Measurements from ENCODE around the gene CDNF. TPM values are rescaled to one million over a fixed set of nuclear protein-coding genes. Genes with fewer than 3 reads are reported as not detected.

Gene CDNF
- total RNA-seq, 6 experiments from 2014 or later: 0.52 to 1.5 (median 0.97) TPM

GRCh38 chr10:14774797-14775196 lies 63.0 kb downstream of the CDNF start, which contains the start of gene FAM107B:
FAM107B (minus strand) TSS chr10:14774897; CDS start chr10:14774663, 234 bp downstream.
- no peak for DNase-seq
- peaks cover 15% of the 10 kb centered on the region for H3K27me3 Mint-ChIP-seq (ENCODE audit: insufficient read depth)

GRCh38 chr10:14774214-14774580 lies 63.6 kb downstream of the CDNF start:
- TF ChIP-seq CTCF (IDR thresholded peaks at IDR 0.05): no peak
- Mint-ChIP-seq H3K9me3 (no peaks in the 10 kb centered on the region), H3K27me3 (ENCODE audit: insufficient read depth) (peaks cover 15% of the 10 kb centered on the region), H3K4me3 (no peak overlapping the region), H3K27ac (no peak overlapping the region), H3K4me1 (ENCODE audit: low read depth) (peaks cover 13% of the 10 kb centered on the region), H3K36me3 (ENCODE audit: low read depth) (peaks cover 5% of the 10 kb centered on the region; the same call in 1 of the 2 replicates)
- DNase-seq: no peak

More at GRCh38 chr10:14774797-14775196, 63.0 kb downstream of the CDNF start, which contains the start of gene FAM107B:
- no peak for TF ChIP-seq CTCF (IDR thresholded peaks at IDR 0.05)
- H3K4me1 Mint-ChIP-seq (ENCODE audit: low read depth): peaks cover 19% of the 10 kb centered on the region
- H3K36me3 Mint-ChIP-seq (ENCODE audit: low read depth): 0 out of 2 replicates have a peak, but pooled peaks cover 2% of the 10 kb centered on the region
- H3K4me3 Mint-ChIP-seq: no peak within 1 kb of the TSS
- no peaks in the 10 kb centered on the region for H3K9me3 Mint-ChIP-seq
- H3K27ac Mint-ChIP-seq: no peak within 1 kb of the TSS

- DNase-seq: no peak
- Mint-ChIP-seq H3K9me3 (no peaks in the 10 kb centered on the region), H3K27me3 (ENCODE audit: insufficient read depth) (peaks cover 15% of the 10 kb centered on the region), H3K36me3 (ENCODE audit: low read depth) (peaks cover 5% of the 10 kb centered on the region; the same call in 1 of the 2 replicates), H3K27ac (no peak overlapping the region), H3K4me3 (no peak overlapping the region), H3K4me1 (ENCODE audit: low read depth) (peaks cover 8% of the 10 kb centered on the region)
- TF ChIP-seq CTCF (IDR thresholded peaks at IDR 0.05): peak; percentile 53
These were observed 64.2 kb downstream of the CDNF start for GRCh38 chr10:14773551-14774213.

- Mint-ChIP-seq H3K4me1 (ENCODE audit: low read depth) (no peaks in the 10 kb centered on the region), H3K27me3 (ENCODE audit: insufficient read depth) (peaks cover 15% of the 10 kb centered on the region), H3K9me3 (no peaks in the 10 kb centered on the region), H3K27ac (no peak overlapping the region), H3K36me3 (ENCODE audit: low read depth) (peaks cover 5% of the 10 kb centered on the region; the same call in 1 of the 2 replicates), H3K4me3 (no peak overlapping the region)
- TF ChIP-seq CTCF (IDR thresholded peaks at IDR 0.05): no peak
- no peak for DNase-seq
These were observed 65.4 kb downstream of the CDNF start for GRCh38 chr10:14772399-14772798.

GRCh38 chr10:14770927-14771326 lies 66.9 kb downstream of the CDNF start:
- H3K27ac Mint-ChIP-seq: no peak overlapping the region
- no peak for DNase-seq
- H3K4me3 Mint-ChIP-seq: no peak overlapping the region
- H3K27me3 Mint-ChIP-seq (ENCODE audit: insufficient read depth): peaks cover 24% of the 10 kb centered on the region
- no peak for TF ChIP-seq CTCF (IDR thresholded peaks at IDR 0.05)
- no peaks in the 10 kb centered on the region for H3K9me3 Mint-ChIP-seq
- H3K36me3 Mint-ChIP-seq (ENCODE audit: low read depth): peaks cover 5% of the 10 kb centered on the region; the same call in 1 of the 2 replicates
- no peaks in the 10 kb centered on the region for H3K4me1 Mint-ChIP-seq (ENCODE audit: low read depth)

Other genes with a start within 250 kb of the CDNF start
- 10 to 100 TPM; 18.7 to 43.8 (median 40.0) TPM for gene FAM107B, start 63.1 kb downstream of the CDNF start, total RNA-seq (2021; fragmentation: NEBNext Ultra II Directional; extraction: Animal tissue kit (Norgen Biotek cat#: 25700))
- gene HSPA14, start 269 bp upstream of the CDNF start, total RNA-seq (2021; fragmentation: NEBNext Ultra II Directional; extraction: Animal tissue kit (Norgen Biotek cat#: 25700)): 10 to 100 TPM; 10.7 to 13.7 (median 13.3) TPM
- 10 to 100 TPM; 11.0 to 14.5 (median 12.4) TPM for gene MSANTD7, start 269 bp upstream of the CDNF start, total RNA-seq (2021; fragmentation: NEBNext Ultra II Directional; extraction: Animal tissue kit (Norgen Biotek cat#: 25700))
- gene SUV39H2, start 40.8 kb upstream of the CDNF start, total RNA-seq (2021; fragmentation: NEBNext Ultra II Directional; extraction: Animal tissue kit (Norgen Biotek cat#: 25700)): 10 to 100 TPM in 5 of 6 experiments, 1 to 10 TPM in 1; 8.6 to 18.1 (median 13.9) TPM
- 1 to 10 TPM; 4.6 to 6.8 (median 5.6) TPM for gene DCLRE1C, start 116.1 kb upstream of the CDNF start, total RNA-seq (2021; fragmentation: NEBNext Ultra II Directional; extraction: Animal tissue kit (Norgen Biotek cat#: 25700))
- gene MEIG1, start 121.4 kb upstream of the CDNF start, total RNA-seq (2021; fragmentation: NEBNext Ultra II Directional; extraction: Animal tissue kit (Norgen Biotek cat#: 25700)): under 1 TPM in 2 of 6 experiments, not detected in 4; 0.30 to 0.57 TPM
- gene OLAH, start 205.9 kb upstream of the CDNF start, total RNA-seq (2021; fragmentation: NEBNext Ultra II Directional; extraction: Animal tissue kit (Norgen Biotek cat#: 25700)): not detected

All from HFFc6 (cell line).